ENCODE measurements around the gene PTPRR.

Gene PTPRR

DNA sequence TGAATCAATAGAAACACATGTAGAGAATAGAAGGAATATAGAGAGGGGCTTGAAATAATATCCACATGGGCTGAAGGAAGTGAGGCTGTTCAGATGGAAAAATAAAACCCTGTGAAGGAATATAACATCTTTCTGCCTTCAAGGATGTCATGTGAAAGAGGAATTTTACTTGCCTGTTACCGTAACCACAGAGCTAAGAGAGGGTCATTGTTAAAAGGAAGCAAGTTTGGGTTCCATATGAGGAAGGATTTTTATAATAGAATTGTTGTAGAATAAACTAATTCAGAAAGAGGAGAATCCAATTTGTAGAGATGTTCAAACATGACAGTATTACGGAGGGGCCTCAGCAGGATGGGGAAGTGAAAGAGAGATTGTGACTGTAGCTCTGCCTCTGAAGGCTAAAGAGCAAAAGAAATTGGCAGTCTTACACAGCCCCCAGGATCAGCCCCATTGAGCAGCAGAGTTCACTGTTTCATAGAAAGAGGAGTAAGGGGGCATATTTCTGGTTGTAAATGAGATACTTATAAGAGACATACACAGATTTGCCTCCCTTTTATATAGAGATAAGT, 41.8 kb upstream of the PTPRR start:
- no peak for DNase-seq (ENCODE audit: low read depth)
- TF ChIP-seq, protein P1, sequence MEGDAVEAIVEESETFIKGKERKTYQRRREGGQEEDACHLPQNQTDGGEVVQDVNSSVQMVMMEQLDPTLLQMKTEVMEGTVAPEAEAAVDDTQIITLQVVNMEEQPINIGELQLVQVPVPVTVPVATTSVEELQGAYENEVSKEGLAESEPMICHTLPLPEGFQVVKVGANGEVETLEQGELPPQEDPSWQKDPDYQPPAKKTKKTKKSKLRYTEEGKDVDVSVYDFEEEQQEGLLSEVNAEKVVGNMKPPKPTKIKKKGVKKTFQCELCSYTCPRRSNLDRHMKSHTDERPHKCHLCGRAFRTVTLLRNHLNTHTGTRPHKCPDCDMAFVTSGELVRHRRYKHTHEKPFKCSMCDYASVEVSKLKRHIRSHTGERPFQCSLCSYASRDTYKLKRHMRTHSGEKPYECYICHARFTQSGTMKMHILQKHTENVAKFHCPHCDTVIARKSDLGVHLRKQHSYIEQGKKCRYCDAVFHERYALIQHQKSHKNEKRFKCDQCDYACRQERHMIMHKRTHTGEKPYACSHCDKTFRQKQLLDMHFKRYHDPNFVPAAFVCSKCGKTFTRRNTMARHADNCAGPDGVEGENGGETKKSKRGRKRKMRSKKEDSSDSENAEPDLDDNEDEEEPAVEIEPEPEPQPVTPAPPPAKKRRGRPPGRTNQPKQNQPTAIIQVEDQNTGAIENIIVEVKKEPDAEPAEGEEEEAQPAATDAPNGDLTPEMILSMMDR (conservative IDR thresholded peaks at IDR 0.05; ENCODE audit: control insufficient read depth, insufficient read depth, low read depth, low read length), result no peak
- H3K4me3 ChIP-seq (ENCODE audit: control insufficient read depth, low read depth, low read length), result no peak overlapping the region

DNA sequence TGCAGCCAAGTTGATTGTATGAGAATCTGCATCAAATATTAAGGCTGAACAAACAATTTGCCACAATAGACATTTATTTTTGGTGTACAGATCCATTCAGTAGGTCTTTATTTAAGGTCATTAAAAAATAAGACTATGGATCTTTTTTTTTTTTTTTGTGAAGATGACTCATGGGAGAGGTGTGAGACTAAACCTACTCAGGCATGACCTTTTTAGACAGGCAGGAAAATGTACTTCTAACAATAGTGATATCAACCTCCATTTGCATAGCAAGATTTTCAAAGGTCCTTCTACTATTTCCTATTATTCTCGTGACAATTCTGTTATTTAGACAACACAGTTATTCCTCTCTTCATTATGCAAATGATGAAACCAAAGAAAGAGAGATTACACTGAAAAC, 39.9 kb upstream of the PTPRR start:
- TF ChIP-seq, protein P1 (conservative IDR thresholded peaks at IDR 0.05; ENCODE audit: control insufficient read depth, insufficient read depth, low read depth, low read length), result no peak
- DNase-seq (ENCODE audit: low read depth), result no peak
- H3K4me3 ChIP-seq (ENCODE audit: control insufficient read depth, low read depth, low read length), result no peak overlapping the region

DNA sequence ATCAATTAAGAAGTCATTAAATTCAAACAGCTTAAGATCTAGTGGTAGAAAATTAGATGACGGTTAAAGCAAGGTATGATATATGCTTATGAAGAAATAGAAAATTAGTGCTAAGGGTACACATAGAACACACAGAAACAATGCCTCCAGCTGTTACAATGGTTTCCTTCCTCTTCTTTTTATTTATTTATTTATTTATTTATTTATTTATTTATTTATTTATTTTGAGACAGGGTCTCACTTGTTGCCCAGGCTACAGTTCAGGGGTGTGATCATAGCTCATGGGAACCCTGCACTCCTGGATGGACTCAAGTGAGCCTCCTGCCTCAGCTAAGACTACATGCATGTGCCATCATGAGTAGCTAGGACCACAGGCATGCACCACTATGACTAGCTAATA, 34.9 kb upstream of the PTPRR start:
- TF ChIP-seq, protein P1 (conservative IDR thresholded peaks at IDR 0.05; ENCODE audit: control insufficient read depth, insufficient read depth, low read depth, low read length), result no peak
- H3K4me3 ChIP-seq (ENCODE audit: control insufficient read depth, low read depth, low read length), result no peak overlapping the region
- no peak for DNase-seq (ENCODE audit: low read depth)

DNA sequence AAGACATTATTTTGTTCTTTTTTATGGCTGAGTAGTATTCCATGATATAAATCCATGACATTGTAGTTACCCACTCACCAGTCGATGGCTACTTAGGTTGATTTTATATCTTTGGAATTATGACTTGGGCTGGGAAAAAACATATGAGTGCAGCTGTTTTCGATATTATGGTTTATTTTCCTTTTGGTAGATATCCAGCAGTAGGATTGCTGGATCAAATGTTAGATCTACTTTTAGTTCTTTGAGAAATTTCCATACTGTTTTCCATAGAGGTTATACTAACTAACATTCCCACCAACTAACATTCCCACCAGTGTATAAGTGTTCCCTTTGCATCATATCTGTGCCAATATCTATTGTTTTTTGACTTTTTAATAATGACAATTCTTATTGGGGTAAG, 29.9 kb upstream of the PTPRR start:
- TF ChIP-seq, protein P1 (conservative IDR thresholded peaks at IDR 0.05; ENCODE audit: control insufficient read depth, insufficient read depth, low read depth, low read length), result no peak
- no peak for DNase-seq (ENCODE audit: low read depth)
- H3K4me3 ChIP-seq (ENCODE audit: control insufficient read depth, low read depth, low read length), result no peak overlapping the region

DNA sequence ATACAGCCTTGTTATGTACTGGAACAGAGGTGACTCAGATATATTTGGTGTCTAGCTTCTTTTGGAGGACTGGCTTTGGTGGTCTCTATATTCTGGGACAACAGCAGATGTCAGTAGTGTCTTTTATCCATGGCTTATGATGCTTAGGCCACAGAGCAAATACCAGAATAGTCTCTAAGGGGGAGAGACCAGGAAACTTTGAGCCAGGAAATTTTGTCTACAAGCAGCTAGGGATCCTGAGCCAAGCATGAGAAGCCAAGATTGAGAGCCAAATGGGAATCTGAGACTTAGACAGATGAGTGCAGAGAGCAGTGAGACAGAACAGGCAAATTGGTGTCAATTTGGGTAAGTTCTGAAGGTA, 28.4 kb upstream of the PTPRR start:
- no peak overlapping the region for H3K4me3 ChIP-seq (ENCODE audit: control insufficient read depth, low read depth, low read length)

DNA sequence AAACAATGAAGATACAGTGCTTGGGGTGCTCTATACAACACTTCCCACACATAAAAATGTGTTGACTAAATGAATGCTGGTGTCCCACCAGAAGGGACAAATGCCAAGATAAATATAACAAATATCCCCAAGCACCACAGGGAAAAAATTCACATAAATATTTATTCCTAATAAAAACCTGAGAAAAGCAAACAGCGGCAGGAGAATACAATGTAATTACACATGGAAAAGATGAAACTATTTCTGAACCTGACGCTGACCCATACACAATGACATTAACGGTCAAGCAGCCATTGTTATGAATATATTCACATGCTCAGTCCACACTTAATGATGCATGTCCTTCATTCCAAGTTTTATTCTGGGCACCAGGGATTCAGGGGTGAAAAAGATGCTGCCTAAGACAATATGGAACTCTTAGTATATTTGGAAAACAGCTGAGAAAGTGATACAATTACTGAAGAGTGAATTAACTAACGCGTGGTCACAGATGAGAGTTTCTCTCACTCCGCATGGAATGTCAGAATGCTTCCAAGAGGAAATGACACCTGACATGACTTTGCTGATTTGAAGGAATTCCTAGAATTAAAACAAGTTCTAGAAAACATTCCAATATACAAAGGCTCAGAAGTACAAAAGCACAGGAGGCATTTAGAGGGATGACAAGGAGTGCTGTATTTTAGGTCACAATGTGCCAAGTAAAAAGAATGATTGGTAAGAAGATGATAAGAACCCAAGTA, 27.9 kb upstream of the PTPRR start:
- TF ChIP-seq, protein P1 (conservative IDR thresholded peaks at IDR 0.05; ENCODE audit: control insufficient read depth, insufficient read depth, low read depth, low read length), result no peak
- H3K4me3 ChIP-seq (ENCODE audit: control insufficient read depth, low read depth, low read length), result no peak overlapping the region
- DNase-seq (ENCODE audit: low read depth), result no peak

More for the DNA sequence above, 28.4 kb upstream of the PTPRR start:
- TF ChIP-seq, protein P1 (conservative IDR thresholded peaks at IDR 0.05; ENCODE audit: control insufficient read depth, insufficient read depth, low read depth, low read length), result peak; percentile 24
- peak; percentile 55 for DNase-seq (ENCODE audit: low read depth)

All from fibroblast of mammary gland (primary cell).